Measurements from ENCODE around the gene BET1L.
A peak's percentile ranks its signal among the peaks of the same experiment; 100 is the strongest.

Gene BET1L

DNA sequence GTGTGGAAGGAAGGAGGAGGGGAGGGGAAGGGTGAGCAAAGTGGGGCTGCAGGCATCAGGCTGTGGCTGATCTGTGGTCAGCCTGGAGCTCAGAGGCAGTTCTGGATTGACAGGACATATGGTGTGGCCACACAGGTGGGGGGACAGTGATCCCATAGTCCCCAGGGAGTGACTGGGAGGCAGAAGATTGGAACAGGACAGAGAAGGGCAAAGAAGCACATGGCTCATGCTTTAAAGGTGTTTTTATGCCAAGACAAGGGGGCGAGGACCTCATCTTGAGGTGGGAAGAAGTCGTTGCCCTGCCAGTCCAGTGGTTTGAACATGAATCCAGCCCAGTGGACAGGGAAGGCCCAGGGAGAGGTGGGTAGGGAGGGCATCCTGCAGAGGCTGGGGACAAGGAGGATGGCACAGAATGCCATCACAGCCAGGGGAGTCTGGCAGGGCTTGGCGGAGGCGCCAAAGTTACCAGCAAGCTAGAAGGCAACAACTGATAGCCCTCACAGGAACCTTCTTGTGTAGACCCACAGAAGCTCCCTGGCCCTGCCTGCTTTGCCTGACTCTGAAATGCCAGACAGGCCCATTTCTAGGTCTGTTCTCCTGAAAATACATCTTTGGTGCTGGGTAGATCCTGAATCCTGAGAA lies 3.1 kb downstream of the BET1L start:
- DNase-seq (ENCODE audit: low spot score): no peak
- Histone ChIP-seq H3K27ac (replicated peaks; ENCODE audit: low read length) (no peak overlapping the region), H3K4me2 (ENCODE audit: insufficient read depth, low read length, poor library complexity, severe bottlenecking) (no peak overlapping the region), H3K4me1 (ENCODE audit: control insufficient read depth in 2 of 2, insufficient read depth in 1 of 2, low read depth in 1 of 2, low read length in 2 of 2) (peaks cover 7 to 8% of the 10 kb centered on the region in 2 donors), H2BK15ac (ENCODE audit: low read length) (no peak overlapping the region), H3K4ac (ENCODE audit: low read length) (no peak overlapping the region), H3K4me3 (ENCODE audit: low read length in 2 of 2) (peak overlapping the region in 1 of 2 donors; percentile 38), H4K91ac (ENCODE audit: low read depth, low read length, poor library complexity) (no peak overlapping the region), H2BK12ac (ENCODE audit: low read length) (no peak overlapping the region), H2BK120ac (ENCODE audit: low read depth, low read length) (no peak overlapping the region), H3K14ac (ENCODE audit: low read length) (no peak overlapping the region), H3K27me3 (ENCODE audit: control insufficient read depth in 3 of 3, insufficient read depth in 3 of 3, low read depth in 1 of 3, low read length in 3 of 3) (no peaks in the 10 kb centered on the region), H2BK5ac (ENCODE audit: low read length) (no peak overlapping the region), H4K8ac (ENCODE audit: low read depth, low read length) (no peak overlapping the region), H3K36me3 (replicated peaks in 1 of 2; ENCODE audit: control insufficient read depth in 2 of 2, insufficient read depth in 2 of 2, low read length in 2 of 2) (peaks cover 27 to 38% of the 10 kb centered on the region in 2 donors), H3K9me3 (replicated peaks in 1 of 2; ENCODE audit: control insufficient read depth in 2 of 2, insufficient read depth in 1 of 2, low read depth in 1 of 2, low read length in 2 of 2) (no peaks in the 10 kb centered on the region), H2AFZ (ENCODE audit: low read length) (no peak overlapping the region), H3K79me1 (ENCODE audit: low read depth, low read length) (peaks cover 16% of the 10 kb centered on the region), H3K23ac (ENCODE audit: low read depth, low read length, poor library complexity) (peak overlapping the region; percentile 44), H3K18ac (ENCODE audit: low read length) (no peak overlapping the region), H2AK5ac (ENCODE audit: low read depth, low read length) (no peak overlapping the region), H3K9ac (ENCODE audit: low read depth, low read length, poor library complexity) (no peak overlapping the region)
- whole genome bisulfite sequencing, 2 donors (ENCODE audit: extremely low coverage in 2 of 2, insufficient read length in 2 of 2, insufficient replicate concordance in 1 of 2): no CpG with 5 or more reads among the region's 4 CpGs

DNA sequence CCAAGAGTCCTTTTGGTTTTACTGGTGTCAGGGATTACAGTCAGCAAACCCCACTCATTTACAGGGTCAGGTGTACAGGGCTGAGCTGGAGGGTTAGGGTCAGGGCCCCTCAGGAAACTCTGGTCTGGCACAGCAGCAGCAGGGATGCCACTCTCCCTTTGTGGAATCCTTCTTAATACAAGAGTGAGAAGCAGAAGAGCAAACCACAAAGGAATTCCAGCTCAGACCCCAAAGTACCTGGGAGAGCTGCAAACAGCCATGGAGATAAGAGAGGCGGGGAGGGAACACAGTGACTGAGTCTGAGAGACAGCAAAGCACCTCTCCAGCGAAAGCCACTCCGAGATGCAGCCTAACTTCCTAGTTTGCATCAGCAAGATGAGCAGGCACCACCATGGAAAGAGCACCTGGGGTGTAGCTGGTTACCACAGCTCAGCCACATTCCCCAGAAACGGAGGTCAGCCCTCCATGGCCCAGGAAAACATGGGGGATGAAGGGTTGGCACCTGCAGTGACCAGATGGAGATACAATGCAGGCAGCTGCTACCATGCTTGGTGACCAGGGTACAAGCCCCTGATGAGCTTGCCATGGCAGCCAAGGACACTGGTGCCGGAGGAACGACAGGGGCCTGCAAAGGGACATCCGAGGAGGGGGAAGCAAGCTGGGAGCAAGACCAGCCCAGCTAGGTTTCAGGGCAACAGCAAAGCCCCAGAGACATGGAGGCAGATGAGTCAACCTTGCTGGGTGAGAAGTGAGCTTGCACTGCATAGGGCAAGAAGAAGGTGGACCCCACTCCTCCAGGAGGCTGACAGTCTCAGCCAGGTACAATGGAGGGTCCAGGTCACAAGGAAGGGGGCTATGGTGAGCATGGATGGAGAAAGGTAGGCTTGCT lies 3.9 kb downstream of the BET1L start:
- Histone ChIP-seq H2BK15ac (ENCODE audit: low read length) (no peak overlapping the region), H2BK120ac (ENCODE audit: low read depth, low read length) (no peak overlapping the region), H2BK12ac (ENCODE audit: low read length) (no peak overlapping the region), H3K36me3 (replicated peaks in 1 of 2; ENCODE audit: control insufficient read depth in 2 of 2, insufficient read depth in 2 of 2, low read length in 2 of 2) (peaks cover 27 to 38% of the 10 kb centered on the region in 2 donors), H3K23ac (ENCODE audit: low read depth, low read length, poor library complexity) (peak overlapping the region; percentile 44), H2AK5ac (ENCODE audit: low read depth, low read length) (peak overlapping the region; percentile 23), H3K79me1 (ENCODE audit: low read depth, low read length) (peaks cover 13% of the 10 kb centered on the region), H3K4me3 (ENCODE audit: low read length in 2 of 2) (peak overlapping the region in 1 of 2 donors; percentile 38), H3K9me3 (replicated peaks in 1 of 2; ENCODE audit: control insufficient read depth in 2 of 2, insufficient read depth in 1 of 2, low read depth in 1 of 2, low read length in 2 of 2) (no peaks in the 10 kb centered on the region), H2AFZ (ENCODE audit: low read length) (no peak overlapping the region), H4K91ac (ENCODE audit: low read depth, low read length, poor library complexity) (no peak overlapping the region), H3K4ac (ENCODE audit: low read length) (no peak overlapping the region), H3K27me3 (ENCODE audit: control insufficient read depth in 3 of 3, insufficient read depth in 3 of 3, low read depth in 1 of 3, low read length in 3 of 3) (no peaks in the 10 kb centered on the region), H3K4me2 (ENCODE audit: insufficient read depth, low read length, poor library complexity, severe bottlenecking) (no peak overlapping the region), H3K4me1 (ENCODE audit: control insufficient read depth in 2 of 2, insufficient read depth in 1 of 2, low read depth in 1 of 2, low read length in 2 of 2) (peaks cover 6 to 7% of the 10 kb centered on the region in 2 donors), H3K27ac (replicated peaks; ENCODE audit: low read length) (no peak overlapping the region), H2BK5ac (ENCODE audit: low read length) (no peak overlapping the region), H4K8ac (ENCODE audit: low read depth, low read length) (no peak overlapping the region), H3K18ac (ENCODE audit: low read length) (no peak overlapping the region), H3K14ac (ENCODE audit: low read length) (no peak overlapping the region), H3K9ac (ENCODE audit: low read depth, low read length, poor library complexity) (no peak overlapping the region)
- no peak for DNase-seq (ENCODE audit: low spot score)
- WGBS, 2 donors (ENCODE audit: extremely low coverage in 2 of 2, insufficient read length in 2 of 2, insufficient replicate concordance in 1 of 2): no CpG with 5 or more reads among the region's 7 CpGs

DNA sequence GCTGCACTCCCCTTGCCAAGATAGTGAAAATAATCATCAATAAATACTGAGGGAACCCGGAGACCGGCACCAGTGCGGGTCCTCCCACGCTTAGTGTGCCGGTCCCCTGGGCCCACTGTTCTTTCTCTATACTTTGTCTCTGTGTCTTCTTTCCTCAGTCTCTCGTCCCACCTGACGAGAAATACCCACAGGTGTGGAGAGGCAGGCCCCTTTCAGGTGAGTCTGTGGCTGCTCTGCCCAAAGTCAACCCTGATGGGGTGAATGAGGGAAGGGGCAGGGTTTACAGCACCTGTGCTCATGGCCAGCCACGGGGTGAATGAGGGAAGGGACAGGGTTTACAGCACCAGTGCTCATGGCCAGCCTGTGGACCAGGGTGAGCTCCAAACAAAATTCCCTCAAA lies 4.7 kb downstream of the BET1L start:
- H2BK120ac ChIP-seq (ENCODE audit: low read depth, low read length): no peak overlapping the region
- no peak overlapping the region for H2BK5ac ChIP-seq (ENCODE audit: low read length)
- DNase-seq (ENCODE audit: low spot score): no peak
- H3K23ac ChIP-seq (ENCODE audit: low read depth, low read length, poor library complexity): no peak overlapping the region
- H3K36me3 ChIP-seq (replicated peaks in 1 of 2; ENCODE audit: control insufficient read depth in 2 of 2, insufficient read depth in 2 of 2, low read length in 2 of 2): peaks cover 27 to 38% of the 10 kb centered on the region in 2 donors
- H3K27ac ChIP-seq (replicated peaks; ENCODE audit: low read length): no peak overlapping the region
- no peak overlapping the region for H3K4ac ChIP-seq (ENCODE audit: low read length)
- H3K4me3 ChIP-seq (ENCODE audit: low read length in 2 of 2): no peak overlapping the region
- H3K9ac ChIP-seq (ENCODE audit: low read depth, low read length, poor library complexity): no peak overlapping the region
- no peak overlapping the region for H3K4me2 ChIP-seq (ENCODE audit: insufficient read depth, low read length, poor library complexity, severe bottlenecking)
- no peak overlapping the region for H4K91ac ChIP-seq (ENCODE audit: low read depth, low read length, poor library complexity)
- H4K8ac ChIP-seq (ENCODE audit: low read depth, low read length): no peak overlapping the region
- H2BK12ac ChIP-seq (ENCODE audit: low read length): no peak overlapping the region
- no peak overlapping the region for H2BK15ac ChIP-seq (ENCODE audit: low read length)
- no peak overlapping the region for H2AK5ac ChIP-seq (ENCODE audit: low read depth, low read length)
- H3K9me3 ChIP-seq (replicated peaks in 1 of 2; ENCODE audit: control insufficient read depth in 2 of 2, insufficient read depth in 1 of 2, low read depth in 1 of 2, low read length in 2 of 2): no peaks in the 10 kb centered on the region
- no peak overlapping the region for H2AFZ ChIP-seq (ENCODE audit: low read length)
- H3K4me1 ChIP-seq (ENCODE audit: control insufficient read depth in 2 of 2, insufficient read depth in 1 of 2, low read depth in 1 of 2, low read length in 2 of 2): peaks cover 6 to 7% of the 10 kb centered on the region in 2 donors
- no CpG with 5 or more reads among the region's 8 CpGs for WGBS, 2 donors (ENCODE audit: extremely low coverage in 2 of 2, insufficient read length in 2 of 2, insufficient replicate concordance in 1 of 2)
- H3K79me1 ChIP-seq (ENCODE audit: low read depth, low read length): peaks cover 13% of the 10 kb centered on the region
- H3K18ac ChIP-seq (ENCODE audit: low read length): no peak overlapping the region
- H3K27me3 ChIP-seq (ENCODE audit: control insufficient read depth in 3 of 3, insufficient read depth in 3 of 3, low read depth in 1 of 3, low read length in 3 of 3): no peaks in the 10 kb centered on the region
- no peak overlapping the region for H3K14ac ChIP-seq (ENCODE audit: low read length)

DNA sequence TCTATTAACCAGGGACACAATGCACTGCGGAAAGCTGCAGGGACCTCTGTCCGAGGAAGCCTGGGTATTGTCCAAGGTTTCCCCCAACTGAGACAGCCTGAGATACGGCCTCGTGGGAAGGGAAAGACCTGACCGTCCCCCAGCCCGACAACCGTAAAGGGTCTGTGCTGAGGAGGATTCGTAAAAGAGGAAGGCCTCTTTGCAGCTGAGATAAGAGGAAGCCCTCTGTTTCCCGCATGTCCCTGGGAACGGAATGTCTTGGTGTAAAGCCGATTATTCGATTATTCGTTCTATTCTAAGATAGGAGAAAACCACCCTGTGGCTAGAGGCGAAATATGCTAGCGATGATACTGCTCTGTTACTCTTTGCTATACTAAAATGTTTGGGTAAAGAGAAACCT lies 5.2 kb downstream of the BET1L start:
- Histone ChIP-seq H3K27ac (replicated peaks; ENCODE audit: low read length) (no peak overlapping the region), H2BK12ac (ENCODE audit: low read length) (no peak overlapping the region), H3K27me3 (ENCODE audit: control insufficient read depth in 3 of 3, insufficient read depth in 3 of 3, low read depth in 1 of 3, low read length in 3 of 3) (no peaks in the 10 kb centered on the region), H3K4me2 (ENCODE audit: insufficient read depth, low read length, poor library complexity, severe bottlenecking) (no peak overlapping the region), H3K4me1 (ENCODE audit: control insufficient read depth in 2 of 2, insufficient read depth in 1 of 2, low read depth in 1 of 2, low read length in 2 of 2) (peaks cover 6 to 7% of the 10 kb centered on the region in 2 donors), H2BK15ac (ENCODE audit: low read length) (no peak overlapping the region), H3K36me3 (replicated peaks in 1 of 2; ENCODE audit: control insufficient read depth in 2 of 2, insufficient read depth in 2 of 2, low read length in 2 of 2) (peaks cover 27 to 38% of the 10 kb centered on the region in 2 donors), H3K79me1 (ENCODE audit: low read depth, low read length) (peaks cover 13% of the 10 kb centered on the region), H2BK5ac (ENCODE audit: low read length) (no peak overlapping the region), H3K9me3 (replicated peaks in 1 of 2; ENCODE audit: control insufficient read depth in 2 of 2, insufficient read depth in 1 of 2, low read depth in 1 of 2, low read length in 2 of 2) (no peaks in the 10 kb centered on the region), H2AK5ac (ENCODE audit: low read depth, low read length) (no peak overlapping the region), H2AFZ (ENCODE audit: low read length) (no peak overlapping the region), H3K4me3 (ENCODE audit: low read length in 2 of 2) (no peak overlapping the region), H3K9ac (ENCODE audit: low read depth, low read length, poor library complexity) (no peak overlapping the region), H3K23ac (ENCODE audit: low read depth, low read length, poor library complexity) (no peak overlapping the region), H3K14ac (ENCODE audit: low read length) (no peak overlapping the region), H4K91ac (ENCODE audit: low read depth, low read length, poor library complexity) (no peak overlapping the region), H4K8ac (ENCODE audit: low read depth, low read length) (no peak overlapping the region), H2BK120ac (ENCODE audit: low read depth, low read length) (no peak overlapping the region), H3K4ac (ENCODE audit: low read length) (no peak overlapping the region), H3K18ac (ENCODE audit: low read length) (no peak overlapping the region)
- no peak for DNase-seq (ENCODE audit: low spot score)
- WGBS, 2 donors (ENCODE audit: extremely low coverage in 2 of 2, insufficient read length in 2 of 2, insufficient replicate concordance in 1 of 2): no CpG with 5 or more reads among the region's 15 CpGs
